Measurements from ENCODE around the gene AP4M1. TPM values are rescaled to one million over a fixed set of nuclear protein-coding genes. Genes with fewer than 3 reads are reported as not detected.

AP4M1 gene
- total RNA-seq, 2 experiments from 2014 or later = 25.0 to 33.8 TPM

GRCh38 chr7:100153708-100154535, 52.5 kb downstream of the AP4M1 start:
- DNase-seq (ENCODE audit: low spot score) = no peak
- Histone ChIP-seq H3K79me2 (ENCODE audit: insufficient read depth, low read depth, low read length) (peaks cover 48% of the 10 kb centered on the region), H3K9me3 (ENCODE audit: low read length) (no peaks in the 10 kb centered on the region), H4K20me1 (ENCODE audit: insufficient read depth, low read length) (peaks cover 10% of the 10 kb centered on the region; the same call in 1 of the 2 replicates), H3K4me2 (ENCODE audit: low read length) (no peak overlapping the region), H2AFZ (ENCODE audit: low read length) (no peak overlapping the region), H3K36me3 (ENCODE audit: insufficient read depth, low read length) (peaks cover 63% of the 10 kb centered on the region), H3K4me1 (ENCODE audit: insufficient read depth, low read length, poor library complexity, severe bottlenecking) (peaks cover 58% of the 10 kb centered on the region), H3K4me3 (ENCODE audit: low read depth, low read length, poor library complexity, severe bottlenecking) (no peak overlapping the region), H3K9me2 (ENCODE audit: insufficient read depth, low read length) (no peaks in the 10 kb centered on the region), H3K27ac (ENCODE audit: low read depth, low read length, poor library complexity, severe bottlenecking) (peak overlapping the region; percentile 22)
- POLR2A ChIA-PET = interaction anchor here (0.5 kb wide), 1 partner anchor 52 kb away, joined by 3 read pairs; no protein-coding TSS in a partner anchor
- BruUV-seq (replicated peaks) = no TSS peak
- TF ChIP-seq CTCF (conservative IDR thresholded peaks at IDR 0.05; ENCODE audit: low read length) (no peak), EZH2phosphoT487 (IDR thresholded peaks at IDR 0.05; ENCODE audit: borderline replicate concordance, low read depth, low read length) (no peak)
- intact Hi-C loops (cut with micrococcal nuclease; ENCODE audit: unreplicated experiment) = no loop called here
- CTCF ChIA-PET (ENCODE audit: unreplicated experiment) = no interaction called here

GRCh38 chr7:100154651-100155491, 53.4 kb downstream of the AP4M1 start:
- no peak overlapping the region; the same call in 1 of the 2 replicates for H3K4me2 ChIP-seq (ENCODE audit: low read length)
- no TSS peak for BruUV-seq (replicated peaks)
- no peak overlapping the region for H2AFZ ChIP-seq (ENCODE audit: low read length)
- intact Hi-C loops (cut with micrococcal nuclease; ENCODE audit: unreplicated experiment) = loop anchor here (5.0 kb wide), 1 partner anchor 62 kb away; the partner anchor contains the start of gene PVRIG
- no peaks in the 10 kb centered on the region for H3K9me2 ChIP-seq (ENCODE audit: insufficient read depth, low read length)
- H4K20me1 ChIP-seq (ENCODE audit: insufficient read depth, low read length) = peaks cover 10% of the 10 kb centered on the region; the same call in 1 of the 2 replicates
- POLR2A ChIA-PET = interaction anchor here (0.5 kb wide), 1 partner anchor 53 kb away, joined by 3 read pairs; no protein-coding TSS in a partner anchor
- peaks cover 63% of the 10 kb centered on the region for H3K36me3 ChIP-seq (ENCODE audit: insufficient read depth, low read length)
- H3K4me3 ChIP-seq (ENCODE audit: low read depth, low read length, poor library complexity, severe bottlenecking) = no peak overlapping the region
- peaks cover 61% of the 10 kb centered on the region for H3K4me1 ChIP-seq (ENCODE audit: insufficient read depth, low read length, poor library complexity, severe bottlenecking)
- H3K27ac ChIP-seq (ENCODE audit: low read depth, low read length, poor library complexity, severe bottlenecking) = no peak overlapping the region
- no peak for DNase-seq (ENCODE audit: low spot score)
- H3K79me2 ChIP-seq (ENCODE audit: insufficient read depth, low read depth, low read length) = peaks cover 38% of the 10 kb centered on the region
- no peaks in the 10 kb centered on the region for H3K9me3 ChIP-seq (ENCODE audit: low read length)
- CTCF ChIA-PET (ENCODE audit: unreplicated experiment) = no interaction called here
- no peak for TF ChIP-seq EZH2phosphoT487 (IDR thresholded peaks at IDR 0.05; ENCODE audit: borderline replicate concordance, low read depth, low read length)
- no peak for TF ChIP-seq CTCF (conservative IDR thresholded peaks at IDR 0.05; ENCODE audit: low read length)

Data from OCI-LY7 (cell line).